NCI-H2227 treated with DMSO at 0.1 percent for 48 hours (cell line): ENCODE measurements around the gene PADI4.

Source experiments
- DNase-seq: peaks from one replicate; lab custom pipeline; 2025; lab: John Stamatoyannopoulos, UW

PADI4 gene

GRCh38 chr1:17350928-17351446 lies 43.0 kb downstream of the PADI4 start:
- no peak for DNase-seq

- DNase-seq = no peak
These were observed 43.8 kb downstream of the PADI4 start for GRCh38 chr1:17351598-17352324.

- no peak for DNase-seq
These were observed 44.5 kb downstream of the PADI4 start for GRCh38 chr1:17352419-17352909.

GRCh38 chr1:17355898-17356297 lies 47.9 kb downstream of the PADI4 start:
- DNase-seq = no peak

GRCh38 chr1:17356387-17357026 lies 48.5 kb downstream of the PADI4 start:
- no peak for DNase-seq

- no peak for DNase-seq
These were observed 50.6 kb downstream of the PADI4 start for GRCh38 chr1:17358557-17358956.

GRCh38 chr1:17359031-17359430 lies 51.0 kb downstream of the PADI4 start:
- DNase-seq = no peak

GRCh38 chr1:17359808-17360207 lies 51.8 kb downstream of the PADI4 start:
- DNase-seq = no peak

- DNase-seq = no peak
These were observed 52.4 kb downstream of the PADI4 start for GRCh38 chr1:17360272-17360956.

- DNase-seq = no peak
These were observed 53.7 kb downstream of the PADI4 start for GRCh38 chr1:17361687-17362086.

GRCh38 chr1:17363351-17363750 lies 55.4 kb downstream of the PADI4 start:
- DNase-seq = no peak

- DNase-seq = no peak
These were observed 55.8 kb downstream of the PADI4 start for GRCh38 chr1:17363771-17364170.

- DNase-seq = no peak
These were observed 57.3 kb downstream of the PADI4 start for GRCh38 chr1:17365293-17365692.

- no peak for DNase-seq
These were observed 61.5 kb downstream of the PADI4 start for GRCh38 chr1:17369466-17369865.

GRCh38 chr1:17370618-17371017 lies 62.6 kb downstream of the PADI4 start:
- no peak for DNase-seq

- DNase-seq = no peak
These were observed 63.9 kb downstream of the PADI4 start, which contains the start of gene PADI6 for GRCh38 chr1:17371896-17372295. PADI6 (plus strand) TSS chr1:17372196; CDS start chr1:17372246, 50 bp downstream.

- no peak for DNase-seq
These were observed 65.0 kb downstream of the PADI4 start for GRCh38 chr1:17372955-17373354.

GRCh38 chr1:17375651-17376050 lies 67.7 kb downstream of the PADI4 start:
- DNase-seq = no peak

- DNase-seq = no peak
These were observed 69.4 kb downstream of the PADI4 start for GRCh38 chr1:17377325-17377953.

- DNase-seq = no peak
These were observed 73.2 kb downstream of the PADI4 start for GRCh38 chr1:17381161-17381560.

GRCh38 chr1:17392199-17392740 lies 84.3 kb downstream of the PADI4 start:
- no peak for DNase-seq

GRCh38 chr1:17393230-17393629 lies 85.2 kb downstream of the PADI4 start:
- DNase-seq = no peak
